Pancreas (tissue), 10 donors: ENCODE results near the gene ABCA6. TPM values are rescaled to one million over a fixed set of nuclear protein-coding genes. Genes with fewer than 3 reads are reported as not detected.
A peak's percentile ranks its signal among the peaks of the same experiment; 100 is the strongest.

Source experiments
- ATAC-seq, 4 donors: fragments of 200-7000 bp; cut with Tn5 transposase; one replicate each; pipeline versions ENCODE4 v1.8.0 to v1.9.1; 2020; ENCODE audit warnings: mild to moderate bottlenecking in 4 of 4, moderate library complexity in 4 of 4
- DNase-seq, 6 donors: peaks; one replicate each; pipeline ENCODE4 v3.0.0-alpha.2; 2020
- FAIRE-seq: peaks from 2 replicates; lab custom pipeline; 2012; peaks lifted over from hg19 to GRCh38; lab: Jason Lieb, UNC
- H3K27ac ChIP-seq, 4 donors: fragments of 200-600 bp; sonication (generic); 1 replicate in 3 of 4; 2 replicates in 1 of 4; pipeline versions ENCODE4 v1.5.0 to v1.8.0; 2020
- H3K27me3 ChIP-seq, 4 donors: fragments of 200-600 bp; one replicate each; pipeline ENCODE4 v1.8.0; 2021
- H3K36me3 ChIP-seq, 3 donors: fragments of 200-600 bp; sonication (generic) in 1 of 3; one replicate each; pipeline versions ENCODE4 v1.5.0 to v1.8.0; 2020 to 2021
- H3K4me1 ChIP-seq, 3 donors: fragments of 200-600 bp; one replicate each; pipeline ENCODE4 v1.8.0; 2021
- H3K4me3 ChIP-seq, 4 donors: fragments of 200-600 bp; sonication (generic) in 2 of 4; one replicate each; pipeline versions ENCODE4 v1.5.0 to v1.8.0; 2020 to 2021
- H3K9me3 ChIP-seq, 4 donors: fragments of 200-600 bp; one replicate each; pipeline ENCODE4 v1.8.0; 2021
- WGBS, 2 donors: extraction: QIAGEN DNeasy Blood & Tissue Kit; methylation state at CpG; one replicate each; pipeline ENCODE4 v1.1.7; 2013; 5-methylcytosine and 5-hydroxymethylcytosine counted together
- intact Hi-C, 3 donors: fragments of 100-400 bp; cut with DNase I; formaldehyde crosslinking; loops; one replicate each; pipeline versions ENCODE4 v1.11.1 to v1.14.2; 2022
- polyA plus RNA-seq, 2 donors: library from polyadenylated mRNA; stranded (reverse); fragments of 200-250 nt; gene quantifications; one replicate each; pipeline ENCODE4 v1.2.3, GENCODE V29; 2013
- total RNA-seq, 6 donors: library from RNA; stranded (reverse); fragmentation: NEBNext Ultra II Directional in 4 of 6; extraction: Animal tissue kit (Norgen Biotek cat#: 25700) in 4 of 6; gene quantifications; one replicate each; pipeline versions ENCODE4 v1.2.1 to v1.2.4, GENCODE V29; 2021 to 2023
- TF ChIP-seq, protein P1 (sequence below), 4 donors: fragments of 200-600 bp; sonication (generic) in 3 of 4; IDR thresholded peaks; one replicate each; pipeline versions ENCODE4 v1.5.0 to v1.8.0; 2021; ENCODE audit warnings: antibody characterized with exemption in 4 of 4
- donor health status: healthy with polysubstance abuse.
- donor health status: DM: no; HTN: no; CAD: no; lungs with moderate emphysema.
- donor health status: DM: no; HTN: no; CAD: no.
- donor health status: control.
- donor health status: control.
- donor health status: Bipolar disorder and iron deficiency.
- donor health status: DM: yes; HTN: yes; CAD: no.
- donor health status: DM: no; HTN: no; CAD: no.
- donor health status: DM: no; HTN: no; CAD: no.
- donor health status: DM: yes; HTN: yes; CAD: no.

The ABCA6 gene
- 10 to 100 TPM in 1 of 6 donors, 1 to 10 TPM in 4, under 1 TPM in 1; 0.85 to 11.0 (median 4.4) TPM for total RNA-seq
- 1 to 10 TPM; 3.5 TPM for polyA plus RNA-seq

DNA sequence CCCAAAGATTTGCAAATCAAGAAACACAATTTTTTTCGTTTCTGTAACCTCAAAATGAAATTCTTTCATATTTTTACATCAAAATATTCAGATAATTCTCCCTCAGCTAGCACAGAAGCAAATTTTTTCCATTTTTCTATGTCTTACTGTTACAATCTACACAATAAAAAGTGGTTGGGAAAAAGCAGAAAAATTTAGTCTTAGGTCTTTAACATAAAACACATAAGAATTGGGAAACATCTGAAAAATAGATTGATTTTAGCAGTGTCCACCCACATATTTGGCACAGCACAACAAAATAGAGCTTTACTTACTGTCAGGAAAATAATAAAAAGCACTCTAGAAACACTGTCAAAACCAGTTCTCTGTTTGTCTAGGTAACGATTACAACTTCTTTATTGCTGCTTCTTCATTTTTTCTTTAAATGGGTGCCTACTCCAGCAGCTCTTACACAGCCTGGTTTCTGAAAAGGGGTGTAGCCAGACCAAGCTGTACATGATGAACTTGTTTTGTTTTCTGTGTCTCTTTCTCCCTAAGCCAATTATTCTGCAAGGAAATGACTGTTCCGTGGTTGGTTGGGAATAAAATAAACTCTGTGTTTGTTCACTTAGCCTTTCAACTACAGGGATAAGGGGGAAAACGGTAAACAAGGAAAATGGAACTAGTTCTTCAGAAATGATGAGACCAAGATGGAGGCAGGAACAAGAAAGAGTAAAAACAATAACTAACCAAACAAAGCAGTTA lies at the start of gene ABCA6:
TSS of gene ABCA6 (minus strand) at position 465 of the 744 bp plus-strand sequence. CDS start 1,192 bp downstream, outside the sequence.
- ATAC-seq (peak in 3 of 4 donors; percentile 60 to 77 (median 62)), DNase-seq (no peak), FAIRE-seq (no peak)
- TF ChIP-seq, protein P1, sequence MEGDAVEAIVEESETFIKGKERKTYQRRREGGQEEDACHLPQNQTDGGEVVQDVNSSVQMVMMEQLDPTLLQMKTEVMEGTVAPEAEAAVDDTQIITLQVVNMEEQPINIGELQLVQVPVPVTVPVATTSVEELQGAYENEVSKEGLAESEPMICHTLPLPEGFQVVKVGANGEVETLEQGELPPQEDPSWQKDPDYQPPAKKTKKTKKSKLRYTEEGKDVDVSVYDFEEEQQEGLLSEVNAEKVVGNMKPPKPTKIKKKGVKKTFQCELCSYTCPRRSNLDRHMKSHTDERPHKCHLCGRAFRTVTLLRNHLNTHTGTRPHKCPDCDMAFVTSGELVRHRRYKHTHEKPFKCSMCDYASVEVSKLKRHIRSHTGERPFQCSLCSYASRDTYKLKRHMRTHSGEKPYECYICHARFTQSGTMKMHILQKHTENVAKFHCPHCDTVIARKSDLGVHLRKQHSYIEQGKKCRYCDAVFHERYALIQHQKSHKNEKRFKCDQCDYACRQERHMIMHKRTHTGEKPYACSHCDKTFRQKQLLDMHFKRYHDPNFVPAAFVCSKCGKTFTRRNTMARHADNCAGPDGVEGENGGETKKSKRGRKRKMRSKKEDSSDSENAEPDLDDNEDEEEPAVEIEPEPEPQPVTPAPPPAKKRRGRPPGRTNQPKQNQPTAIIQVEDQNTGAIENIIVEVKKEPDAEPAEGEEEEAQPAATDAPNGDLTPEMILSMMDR (IDR thresholded peaks at IDR 0.05), result no peak
- no peaks in the 10 kb centered on the region for H3K36me3 ChIP-seq
- peak within 1 kb of the TSS in 2 of 4 donors; percentile 2 to 39 for H3K27ac ChIP-seq
- no peaks in the 10 kb centered on the region for H3K9me3 ChIP-seq
- H3K4me3 ChIP-seq, result no peak within 1 kb of the TSS
- H3K27me3 ChIP-seq, result no peaks in the 10 kb centered on the region
- peaks cover 0 to 13% (median 9%) of the 10 kb centered on the region in 3 donors for H3K4me1 ChIP-seq
- 40 to 45% methylated on average over 4 of the region's 4 CpGs for WGBS, 2 donors
- intact Hi-C loops, result no loop called here

DNA sequence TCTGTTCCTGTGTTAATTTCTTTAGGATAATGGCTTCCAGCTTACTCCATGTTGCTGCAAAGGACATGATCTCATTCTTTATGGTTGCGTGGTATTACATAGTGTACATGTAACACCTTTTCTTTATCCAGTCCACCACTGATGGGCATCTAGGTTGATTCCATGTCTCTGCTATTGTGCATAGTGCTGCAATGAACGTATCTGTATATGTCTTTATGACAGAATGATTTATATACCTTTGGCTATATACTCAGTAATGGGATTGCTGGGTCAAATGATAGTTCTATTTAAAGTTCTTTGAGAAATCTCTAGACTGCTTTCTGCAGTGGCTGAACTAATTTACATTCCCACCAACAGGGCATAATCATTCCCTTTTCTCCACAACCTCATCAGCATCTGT lies 47.1 kb upstream of the ABCA6 start:
- H3K4me1 ChIP-seq, result no peaks in the 10 kb centered on the region
- H3K36me3 ChIP-seq, result peaks cover 0 to 3% (median 0%) of the 10 kb centered on the region in 3 donors
- ATAC-seq (no peak), DNase-seq (no peak), FAIRE-seq (no peak)
- H3K4me3 ChIP-seq, result no peak overlapping the region
- H3K27ac ChIP-seq, result no peak overlapping the region
- no peaks in the 10 kb centered on the region for H3K9me3 ChIP-seq
- intact Hi-C loops, result no loop called here
- no peaks in the 10 kb centered on the region for H3K27me3 ChIP-seq
- TF ChIP-seq, protein P1 (IDR thresholded peaks at IDR 0.05), result no peak
- 93 to 95% methylated on average over 2 of the region's 2 CpGs for WGBS, 2 donors

- FAIRE-seq (no peak), ATAC-seq (no peak), DNase-seq (no peak)
- Histone ChIP-seq H3K4me1 (no peaks in the 10 kb centered on the region), H3K36me3 (no peaks in the 10 kb centered on the region), H3K27ac (no peak overlapping the region), H3K27me3 (no peaks in the 10 kb centered on the region), H3K4me3 (no peak overlapping the region), H3K9me3 (no peaks in the 10 kb centered on the region)
- TF ChIP-seq, protein P1 (IDR thresholded peaks at IDR 0.05), result no peak
- intact Hi-C loops, result no loop called here
- WGBS, 2 donors, result 81 to 83% methylated on average over 1 of the region's 1 CpG
Observed at GRCh38 chr17:69188064-69188463, 46.4 kb upstream of the ABCA6 start.

DNA sequence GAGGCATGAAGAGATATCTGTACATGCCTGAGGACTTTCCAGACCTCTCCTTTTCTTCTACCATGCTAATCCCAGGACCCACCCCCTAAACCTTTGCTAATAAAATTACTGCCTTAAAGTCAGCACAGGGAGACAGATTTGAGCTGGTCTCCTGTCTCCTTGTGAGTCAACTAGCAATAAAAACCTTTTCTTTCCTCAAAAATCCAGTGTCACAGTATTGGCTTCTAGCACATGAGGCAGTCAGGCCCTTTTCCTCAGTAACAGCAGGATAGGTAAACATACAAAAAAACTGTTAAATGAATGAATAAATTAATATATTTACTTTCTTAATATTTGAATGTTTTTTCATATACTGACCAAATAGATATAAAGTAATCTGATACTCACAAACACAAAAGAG lies 45.6 kb upstream of the ABCA6 start:
- Histone ChIP-seq H3K27me3 (no peaks in the 10 kb centered on the region), H3K4me3 (no peak overlapping the region), H3K36me3 (no peaks in the 10 kb centered on the region), H3K9me3 (no peaks in the 10 kb centered on the region), H3K27ac (no peak overlapping the region), H3K4me1 (no peaks in the 10 kb centered on the region)
- TF ChIP-seq, protein P1 (IDR thresholded peaks at IDR 0.05), result no peak
- intact Hi-C loops, result no loop called here
- ATAC-seq, result no peak
- no peak for DNase-seq
- FAIRE-seq, result no peak
